Mammary epithelial cell (primary cell): Measurements from ENCODE around the gene PSD2.

Experiments used
- EZH2 ChIP-seq: IDR thresholded peaks from 2 replicates; pipeline ENCODE4 v1.6.1; 2012; ENCODE audit warnings: low read length, inconsistent platforms, borderline replicate concordance
- TF ChIP-seq, protein P1 (sequence below), 2 donors: IDR thresholded peaks in 1 of 2; conservative IDR thresholded peaks in 1 of 2; 2 replicates each; pipeline ENCODE4 v1.5.1; 2011 to 2012; ENCODE audit warnings: inconsistent platforms in 2 of 2, low read length in 2 of 2, mild to moderate bottlenecking in 2 of 2, control low read depth in 1 of 2, low read depth in 1 of 2; ENCODE audit not compliant: insufficient read depth in 1 of 2; ENCODE audit errors: extremely low read depth in 1 of 2

- TF ChIP-seq, protein P1, sequence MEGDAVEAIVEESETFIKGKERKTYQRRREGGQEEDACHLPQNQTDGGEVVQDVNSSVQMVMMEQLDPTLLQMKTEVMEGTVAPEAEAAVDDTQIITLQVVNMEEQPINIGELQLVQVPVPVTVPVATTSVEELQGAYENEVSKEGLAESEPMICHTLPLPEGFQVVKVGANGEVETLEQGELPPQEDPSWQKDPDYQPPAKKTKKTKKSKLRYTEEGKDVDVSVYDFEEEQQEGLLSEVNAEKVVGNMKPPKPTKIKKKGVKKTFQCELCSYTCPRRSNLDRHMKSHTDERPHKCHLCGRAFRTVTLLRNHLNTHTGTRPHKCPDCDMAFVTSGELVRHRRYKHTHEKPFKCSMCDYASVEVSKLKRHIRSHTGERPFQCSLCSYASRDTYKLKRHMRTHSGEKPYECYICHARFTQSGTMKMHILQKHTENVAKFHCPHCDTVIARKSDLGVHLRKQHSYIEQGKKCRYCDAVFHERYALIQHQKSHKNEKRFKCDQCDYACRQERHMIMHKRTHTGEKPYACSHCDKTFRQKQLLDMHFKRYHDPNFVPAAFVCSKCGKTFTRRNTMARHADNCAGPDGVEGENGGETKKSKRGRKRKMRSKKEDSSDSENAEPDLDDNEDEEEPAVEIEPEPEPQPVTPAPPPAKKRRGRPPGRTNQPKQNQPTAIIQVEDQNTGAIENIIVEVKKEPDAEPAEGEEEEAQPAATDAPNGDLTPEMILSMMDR (conservative IDR thresholded peaks at IDR 0.05 in 1 of 2, IDR thresholded peaks at IDR 0.05 in 1 of 2; ENCODE audit: extremely low read depth in 1 of 2, insufficient read depth in 1 of 2, low read depth in 1 of 2, low read length in 2 of 2): no peak
- no peak for TF ChIP-seq EZH2
These were observed 53.0 kb downstream of the PSD2 start for GRCh38 chr5:139848508-139849100.
